ENCODE data around the gene IL1RN.

The IL1RN gene

GRCh38 chr2:113083296-113083695 lies 44.1 kb upstream of the IL1RN start:
- TF ChIP-seq, protein P1, sequence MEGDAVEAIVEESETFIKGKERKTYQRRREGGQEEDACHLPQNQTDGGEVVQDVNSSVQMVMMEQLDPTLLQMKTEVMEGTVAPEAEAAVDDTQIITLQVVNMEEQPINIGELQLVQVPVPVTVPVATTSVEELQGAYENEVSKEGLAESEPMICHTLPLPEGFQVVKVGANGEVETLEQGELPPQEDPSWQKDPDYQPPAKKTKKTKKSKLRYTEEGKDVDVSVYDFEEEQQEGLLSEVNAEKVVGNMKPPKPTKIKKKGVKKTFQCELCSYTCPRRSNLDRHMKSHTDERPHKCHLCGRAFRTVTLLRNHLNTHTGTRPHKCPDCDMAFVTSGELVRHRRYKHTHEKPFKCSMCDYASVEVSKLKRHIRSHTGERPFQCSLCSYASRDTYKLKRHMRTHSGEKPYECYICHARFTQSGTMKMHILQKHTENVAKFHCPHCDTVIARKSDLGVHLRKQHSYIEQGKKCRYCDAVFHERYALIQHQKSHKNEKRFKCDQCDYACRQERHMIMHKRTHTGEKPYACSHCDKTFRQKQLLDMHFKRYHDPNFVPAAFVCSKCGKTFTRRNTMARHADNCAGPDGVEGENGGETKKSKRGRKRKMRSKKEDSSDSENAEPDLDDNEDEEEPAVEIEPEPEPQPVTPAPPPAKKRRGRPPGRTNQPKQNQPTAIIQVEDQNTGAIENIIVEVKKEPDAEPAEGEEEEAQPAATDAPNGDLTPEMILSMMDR (conservative IDR thresholded peaks at IDR 0.05; ENCODE audit: low read length): no peak
- H3K4me3 ChIP-seq (ENCODE audit: low read length): no peak overlapping the region
- DNase-seq (ENCODE audit: low read depth): no peak

GRCh38 chr2:113084249-113085000 lies 43.0 kb upstream of the IL1RN start:
- TF ChIP-seq, protein P1 (conservative IDR thresholded peaks at IDR 0.05; ENCODE audit: low read length): peak; percentile 54
- no peak for DNase-seq (ENCODE audit: low read depth)
- no peak overlapping the region for H3K4me3 ChIP-seq (ENCODE audit: low read length)

DNA sequence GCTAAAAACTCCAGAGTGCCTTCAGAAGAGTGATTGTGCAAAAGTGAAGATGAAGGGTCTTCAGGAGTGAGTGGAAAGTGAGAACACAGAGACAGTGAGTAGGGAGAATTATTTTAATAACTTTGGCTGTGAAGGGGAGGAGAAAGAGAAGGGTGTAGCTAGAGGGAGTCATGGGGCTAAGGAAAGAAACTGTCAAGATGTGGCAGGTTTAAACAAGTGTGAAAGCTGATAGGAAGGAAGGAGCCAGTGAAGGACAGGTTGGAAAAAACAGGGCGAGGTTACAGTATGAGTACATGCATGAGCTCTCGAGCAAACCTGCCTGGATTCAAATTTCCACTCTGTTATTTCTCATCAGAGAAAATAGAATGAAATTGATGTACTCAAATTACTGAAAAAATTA lies 41.9 kb upstream of the IL1RN start:
- no peak overlapping the region for H3K4me3 ChIP-seq (ENCODE audit: low read length)
- DNase-seq (ENCODE audit: low read depth): no peak
- TF ChIP-seq, protein P1 (conservative IDR thresholded peaks at IDR 0.05; ENCODE audit: low read length): no peak

- no peak overlapping the region for H3K4me3 ChIP-seq (ENCODE audit: low read length)
- TF ChIP-seq, protein P1 (conservative IDR thresholded peaks at IDR 0.05; ENCODE audit: low read length): no peak
- no peak for DNase-seq (ENCODE audit: low read depth)
These were observed 39.0 kb upstream of the IL1RN start for GRCh38 chr2:113088213-113088992.

DNA sequence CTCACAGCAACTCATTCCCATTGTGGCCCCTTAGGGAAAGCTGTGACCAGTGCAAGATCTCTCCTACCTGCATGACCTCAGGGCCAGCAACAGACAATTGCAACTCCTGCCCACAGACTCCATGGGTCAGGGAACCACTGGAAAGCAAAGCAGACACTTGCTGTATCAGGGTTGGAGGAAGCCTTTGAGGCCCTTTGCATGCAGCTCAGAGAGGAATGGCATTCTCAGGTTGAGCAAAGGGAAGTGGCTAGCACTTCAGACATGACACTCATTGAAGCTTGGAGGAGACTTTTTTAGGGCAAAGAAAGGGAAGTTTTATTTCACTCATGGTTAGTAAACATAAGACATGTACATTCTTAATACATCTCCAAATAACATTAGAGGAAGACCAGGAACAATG lies 37.5 kb upstream of the IL1RN start:
- no peak overlapping the region for H3K4me3 ChIP-seq (ENCODE audit: low read length)
- TF ChIP-seq, protein P1 (conservative IDR thresholded peaks at IDR 0.05; ENCODE audit: low read length): no peak
- no peak for DNase-seq (ENCODE audit: low read depth)

- H3K4me3 ChIP-seq (ENCODE audit: low read length): no peak overlapping the region
- no peak for DNase-seq (ENCODE audit: low read depth)
- TF ChIP-seq, protein P1 (conservative IDR thresholded peaks at IDR 0.05; ENCODE audit: low read length): no peak
These were observed 36.0 kb upstream of the IL1RN start for GRCh38 chr2:113091231-113091896.

All from AG10803 (cell line).